Adrenal gland (tissue), 5 donors: ENCODE measurements around the gene TIMP2.

ENCODE experiments used
- CTCF ChIP-seq, 6 experiments: fragments of 450-650 bp in 4 of 6; fragments of 200-600 bp in 2 of 6; sonication (generic) in 1 of 6; IDR thresholded peaks; 1 replicate in 5 of 6; 2 replicates in 1 of 6; pipeline versions ENCODE4 v1.5.1 to v1.8.0; 2016 to 2021; ENCODE audit warnings: antibody characterized with exemption in 6 of 6, mild to moderate bottlenecking in 2 of 6, moderate library complexity in 1 of 6
- POLR2A ChIP-seq, 2 donors: fragments of 450-650 bp; IDR thresholded peaks; one replicate each; pipeline ENCODE4 v1.6.1; 2017; ENCODE audit warnings: antibody characterized with exemption in 2 of 2, mild to moderate bottlenecking in 2 of 2, moderate library complexity in 1 of 2
- donor health status: DM: no; HTN: no; CAD: no.

GRCh38 chr17:78905541-78905940, 19.6 kb downstream of the TIMP2 start:
- TF ChIP-seq POLR2A (IDR thresholded peaks at IDR 0.05) (no peak), CTCF (IDR thresholded peaks at IDR 0.05) (no peak)
